DMS53 treated with DMSO at 0.1 percent for 48 hours (cell line): ENCODE data around the gene TLE2.
"Not testable (repeated sequence)": the region's sequence is repeated elsewhere in the genome, so short reads cannot be mapped to it uniquely, and the experiment has no call there.

Experiments
- DNase-seq: peaks from one replicate; lab custom pipeline; 2025; ENCODE audit not compliant: unreplicated experiment; lab: John Stamatoyannopoulos, UW

Gene TLE2

GRCh38 chr19:3015126-3016057, 13.7 kb downstream of the TLE2 start:
- DNase-seq, result no peak

GRCh38 chr19:3014135-3014534, 14.9 kb downstream of the TLE2 start:
- DNase-seq, result no peak

- DNase-seq, result no peak
Observed at GRCh38 chr19:3013263-3013725, 15.8 kb downstream of the TLE2 start.

- DNase-seq, result no peak
Observed at GRCh38 chr19:3012621-3013262, 16.3 kb downstream of the TLE2 start.

GRCh38 chr19:3012059-3012458, 17.0 kb downstream of the TLE2 start:
- not testable (repeated sequence) for DNase-seq

DNA sequence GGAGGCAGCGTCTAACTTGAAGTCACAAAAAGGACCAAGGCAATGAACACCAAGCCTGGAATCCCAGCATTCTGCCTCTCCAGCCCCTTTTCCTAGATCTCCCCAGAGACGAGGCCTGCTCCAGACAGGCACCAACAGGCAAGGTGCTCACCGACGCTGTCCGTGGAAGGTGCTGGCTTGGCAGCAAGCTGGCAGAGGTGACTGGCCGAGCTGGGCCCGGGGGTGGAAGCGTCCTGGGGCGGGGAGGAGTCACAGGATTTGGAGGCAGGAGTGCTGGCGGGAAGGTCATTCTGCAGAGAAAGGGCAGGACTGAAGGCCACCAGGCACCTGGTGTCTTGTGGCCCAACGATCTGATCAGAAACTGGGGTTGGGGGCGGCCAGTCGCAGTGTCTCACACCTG, 18.2 kb downstream of the TLE2 start:
- no peak for DNase-seq

DNA sequence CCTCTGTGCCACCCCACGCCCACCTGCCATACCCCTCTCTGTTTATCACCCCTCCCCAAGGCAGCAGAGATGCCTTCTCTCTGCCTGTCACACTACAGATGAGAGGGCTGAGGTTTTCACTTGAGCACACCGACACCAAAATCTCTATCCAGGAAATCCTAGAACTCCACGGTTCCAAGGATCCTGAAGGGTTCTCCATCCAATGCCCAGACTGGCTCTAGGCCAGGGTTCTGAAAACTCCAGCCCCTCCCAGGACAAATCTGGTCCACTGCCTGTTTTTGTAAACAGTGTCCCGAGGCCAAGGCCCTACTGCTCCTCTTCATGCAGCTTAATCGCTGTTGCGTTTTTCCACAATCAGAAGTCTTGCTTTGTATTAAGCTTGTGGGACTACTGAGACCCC, 20.1 kb downstream of the TLE2 start:
- no peak for DNase-seq

GRCh38 chr19:3007975-3008374, 21.1 kb downstream of the TLE2 start:
- no peak for DNase-seq

GRCh38 chr19:3006075-3006767, 22.9 kb downstream of the TLE2 start:
- no peak for DNase-seq

DNA sequence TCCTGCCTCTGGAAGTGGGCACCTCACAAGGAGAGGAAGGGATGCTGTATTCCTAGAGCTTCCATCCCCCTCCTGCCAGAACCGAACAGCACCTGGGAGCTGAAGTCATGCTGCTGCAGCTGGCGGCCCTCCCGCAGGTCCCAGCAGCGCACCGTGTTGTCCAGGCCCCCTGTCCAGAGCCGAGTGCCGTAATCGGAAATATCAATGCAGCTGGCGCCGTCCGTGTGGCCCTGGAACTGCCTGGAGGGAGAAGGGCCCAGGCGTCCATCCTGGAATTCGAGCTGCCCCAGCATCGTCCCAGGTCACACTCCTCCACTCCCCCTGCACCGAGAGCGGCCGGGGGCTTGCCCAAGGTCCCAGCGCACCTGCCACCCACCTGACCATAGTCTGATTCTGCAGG, 23.7 kb downstream of the TLE2 start:
- no peak for DNase-seq

- DNase-seq, result no peak
Observed at GRCh38 chr19:3004522-3004921, 24.6 kb downstream of the TLE2 start.

- DNase-seq, result no peak
Observed at GRCh38 chr19:3003046-3003445, 26.0 kb downstream of the TLE2 start.

DNA sequence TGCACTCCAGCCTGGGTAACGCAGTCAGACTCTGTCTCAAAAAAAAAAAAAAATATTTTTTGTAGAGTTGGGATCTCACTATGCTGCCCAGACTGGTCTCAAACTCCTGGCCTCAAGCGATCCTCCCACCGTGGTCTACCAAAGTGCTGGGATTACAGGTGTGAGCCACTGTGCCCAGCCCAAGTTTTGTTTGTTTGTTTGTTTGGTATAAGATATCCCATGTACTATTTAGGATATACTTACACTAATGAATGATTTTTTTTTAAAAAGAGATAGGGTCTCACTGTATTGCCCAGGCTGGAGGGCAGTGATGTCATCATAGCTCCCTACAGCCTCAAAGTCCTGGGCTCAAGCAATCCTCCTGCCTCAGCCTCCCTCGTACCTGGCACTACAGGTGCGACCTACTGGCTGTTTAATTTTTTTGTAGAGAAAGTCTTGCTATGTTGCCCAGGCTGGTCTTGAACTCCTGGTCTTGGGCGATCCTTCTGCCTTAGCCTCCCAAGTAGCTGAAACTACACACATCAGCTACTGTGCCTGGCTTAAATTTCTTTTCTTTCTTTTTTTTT, 27.8 kb downstream of the TLE2 start:
- no peak for DNase-seq

DNA sequence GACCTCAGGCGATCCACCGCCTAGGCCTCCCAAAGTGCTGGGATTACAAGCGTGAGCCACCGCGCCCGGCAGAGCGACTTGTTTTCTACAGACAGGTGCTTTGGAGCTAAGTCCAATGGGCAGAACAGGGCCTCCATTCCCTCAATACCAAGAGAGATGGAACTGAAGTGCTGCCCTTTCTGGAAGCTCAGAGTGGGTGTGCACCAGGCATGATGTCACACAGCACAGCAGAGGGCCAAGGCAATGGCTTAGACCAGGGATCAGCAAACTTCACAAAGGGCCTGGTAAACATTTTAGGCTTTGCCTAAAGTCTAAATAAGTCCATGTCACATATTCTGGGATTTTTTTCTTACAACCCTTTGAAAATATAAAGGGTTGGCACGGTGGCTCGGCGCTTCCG, 30.4 kb downstream of the TLE2 start:
- no peak for DNase-seq

GRCh38 chr19:2997720-2998119, 31.4 kb downstream of the TLE2 start:
- no peak for DNase-seq

GRCh38 chr19:2994588-2995131, 34.4 kb downstream of the TLE2 start:
- DNase-seq, result no peak

GRCh38 chr19:2993579-2993978, 35.5 kb downstream of the TLE2 start:
- no peak for DNase-seq

GRCh38 chr19:2992958-2993357, 36.1 kb downstream of the TLE2 start:
- no peak for DNase-seq

DNA sequence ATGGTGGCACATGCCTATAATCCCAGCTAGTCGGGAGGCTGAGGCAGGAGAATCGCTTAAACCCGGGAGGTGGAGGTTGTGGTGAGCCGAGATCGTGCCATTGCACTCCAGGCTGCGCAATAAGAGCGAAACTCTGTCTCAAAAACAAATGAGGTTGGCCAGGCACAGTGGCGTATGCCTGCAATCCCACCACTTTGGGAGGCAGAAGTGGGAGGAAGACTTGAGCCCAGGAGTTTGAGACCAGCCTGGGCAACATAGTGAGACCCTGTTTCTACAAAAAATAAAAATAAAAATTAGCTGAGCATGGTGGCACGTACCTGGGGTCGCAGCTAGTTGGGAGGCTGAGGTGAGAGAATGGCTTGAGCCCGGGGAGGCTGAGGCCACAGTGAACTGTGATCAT, 36.7 kb downstream of the TLE2 start:
- DNase-seq, result not testable (repeated sequence)

GRCh38 chr19:2989236-2989946, 39.7 kb downstream of the TLE2 start:
- DNase-seq, result no peak
